ENCODE measurements around the gene BCKDK.
A peak's percentile ranks its signal among the peaks of the same experiment; 100 is the strongest.

DNA sequence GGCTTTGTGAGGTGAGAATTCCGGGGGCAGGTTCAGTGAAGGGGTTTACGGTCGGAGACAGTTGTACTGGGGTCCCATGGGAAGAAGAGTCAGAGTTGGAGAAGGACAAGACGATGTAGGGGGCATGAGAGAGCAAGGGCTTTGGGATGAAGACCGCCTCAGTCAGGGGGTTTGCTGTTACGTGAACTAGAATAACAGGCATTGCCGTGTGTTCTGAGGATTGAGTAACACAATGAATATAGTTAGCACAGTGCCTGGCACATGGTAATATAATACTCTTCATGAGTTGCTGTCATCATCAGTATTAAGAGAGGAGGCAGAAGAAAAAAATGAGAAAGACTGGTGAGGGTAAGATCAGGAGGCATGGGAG is 33.4 kb upstream of the BCKDK start:
- TF ChIP-seq CTCF (IDR thresholded peaks at IDR 0.05; ENCODE audit: low read depth, low read length, poor library complexity, severe bottlenecking) (peak; percentile 56), EZH2phosphoT487 (IDR thresholded peaks at IDR 0.05; ENCODE audit: borderline replicate concordance, low read length) (no peak)
